SHP77 treated with DMSO at 0.1 percent for 48 hours (cell line): ENCODE measurements around the gene PCDHA7.
"Not testable (repeated sequence)": the region's sequence is repeated elsewhere in the genome, so short reads cannot be mapped to it uniquely, and the experiment has no call there.

Source experiments
- DNase-seq: peaks from one replicate; lab custom pipeline; 2025; lab: John Stamatoyannopoulos, UW

Gene PCDHA7

GRCh38 chr5:140868721-140869554 is 34.9 kb downstream of the PCDHA7 start, which contains the start of gene PCDHA11:
TSS of gene PCDHA11 (plus strand) at chr5:140868957. CDS start at chr5:140869104, 147 bp downstream.
- no peak for DNase-seq

- DNase-seq, result no peak
Measured at GRCh38 chr5:140869555-140869886, 35.5 kb downstream of the PCDHA7 start.

- DNase-seq, result no peak
Measured at GRCh38 chr5:140870221-140871201, 36.4 kb downstream of the PCDHA7 start.

GRCh38 chr5:140875085-140876065 is 41.3 kb downstream of the PCDHA7 start, which contains the start of gene PCDHA12:
TSS of gene PCDHA12 (plus strand) at chr5:140875308. CDS start at chr5:140875473, 165 bp downstream.
- no peak for DNase-seq

DNA sequence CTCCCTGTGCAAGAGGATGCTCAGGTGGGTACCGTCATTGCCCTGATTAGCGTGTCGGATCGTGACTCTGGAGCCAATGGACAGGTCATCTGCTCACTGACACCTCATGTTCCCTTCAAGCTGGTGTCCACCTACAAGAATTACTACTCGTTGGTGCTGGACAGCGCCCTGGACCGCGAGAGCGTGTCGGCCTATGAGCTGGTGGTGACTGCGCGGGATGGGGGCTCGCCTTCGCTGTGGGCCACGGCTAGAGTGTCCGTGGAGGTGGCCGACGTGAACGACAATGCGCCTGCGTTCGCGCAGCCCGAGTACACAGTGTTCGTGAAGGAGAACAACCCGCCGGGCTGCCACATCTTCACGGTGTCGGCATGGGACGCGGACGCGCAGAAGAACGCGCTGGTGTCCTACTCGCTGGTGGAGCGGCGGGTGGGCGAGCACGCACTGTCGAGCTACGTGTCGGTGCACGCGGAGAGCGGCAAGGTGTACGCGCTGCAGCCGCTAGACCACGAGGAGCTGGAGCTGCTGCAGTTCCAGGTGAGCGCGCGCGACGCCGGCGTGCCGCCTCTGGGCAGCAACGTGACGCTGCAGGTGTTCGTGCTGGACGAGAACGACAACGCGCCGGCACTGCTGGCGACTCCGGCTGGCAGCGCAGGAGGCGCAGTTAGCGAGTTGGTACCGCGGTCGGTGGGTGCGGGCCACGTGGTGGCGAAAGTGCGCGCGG is 42.6 kb downstream of the PCDHA7 start:
- DNase-seq, result not testable (repeated sequence)

- DNase-seq, result no peak
Measured at GRCh38 chr5:140877262-140877581, 43.2 kb downstream of the PCDHA7 start.

- no peak for DNase-seq
Measured at GRCh38 chr5:140881889-140882590, 48.0 kb downstream of the PCDHA7 start, which contains the start of gene PCDHA13. TSS of gene PCDHA13 (plus strand) at chr5:140882124. CDS start at chr5:140882269, 145 bp downstream.

DNA sequence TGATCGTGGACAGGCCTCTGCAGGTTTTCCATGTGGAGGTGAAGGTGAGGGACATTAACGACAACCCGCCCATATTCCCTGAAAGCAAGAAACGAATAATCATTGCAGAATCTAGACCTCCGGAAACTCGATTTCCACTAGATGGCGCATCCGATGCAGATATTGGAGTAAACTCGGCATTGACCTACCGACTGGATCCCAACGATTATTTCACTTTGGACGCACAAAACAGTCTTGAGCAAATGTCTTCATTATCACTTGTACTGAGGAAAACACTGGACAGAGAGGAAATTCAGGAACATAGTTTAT is 48.5 kb downstream of the PCDHA7 start:
- DNase-seq, result no peak

- DNase-seq, result no peak
Measured at GRCh38 chr5:140883373-140883772, 49.3 kb downstream of the PCDHA7 start.

GRCh38 chr5:140883927-140884697 is 50.0 kb downstream of the PCDHA7 start:
- DNase-seq, result no peak
